Measurements from ENCODE around the gene FSTL4.

Gene FSTL4

GRCh38 chr5:133611357-133612248 is 738 bp downstream of the FSTL4 start:
- no peak for DNase-seq (ENCODE audit: extremely low spot score, insufficient read length, low read depth)
- no peak for FAIRE-seq

DNA sequence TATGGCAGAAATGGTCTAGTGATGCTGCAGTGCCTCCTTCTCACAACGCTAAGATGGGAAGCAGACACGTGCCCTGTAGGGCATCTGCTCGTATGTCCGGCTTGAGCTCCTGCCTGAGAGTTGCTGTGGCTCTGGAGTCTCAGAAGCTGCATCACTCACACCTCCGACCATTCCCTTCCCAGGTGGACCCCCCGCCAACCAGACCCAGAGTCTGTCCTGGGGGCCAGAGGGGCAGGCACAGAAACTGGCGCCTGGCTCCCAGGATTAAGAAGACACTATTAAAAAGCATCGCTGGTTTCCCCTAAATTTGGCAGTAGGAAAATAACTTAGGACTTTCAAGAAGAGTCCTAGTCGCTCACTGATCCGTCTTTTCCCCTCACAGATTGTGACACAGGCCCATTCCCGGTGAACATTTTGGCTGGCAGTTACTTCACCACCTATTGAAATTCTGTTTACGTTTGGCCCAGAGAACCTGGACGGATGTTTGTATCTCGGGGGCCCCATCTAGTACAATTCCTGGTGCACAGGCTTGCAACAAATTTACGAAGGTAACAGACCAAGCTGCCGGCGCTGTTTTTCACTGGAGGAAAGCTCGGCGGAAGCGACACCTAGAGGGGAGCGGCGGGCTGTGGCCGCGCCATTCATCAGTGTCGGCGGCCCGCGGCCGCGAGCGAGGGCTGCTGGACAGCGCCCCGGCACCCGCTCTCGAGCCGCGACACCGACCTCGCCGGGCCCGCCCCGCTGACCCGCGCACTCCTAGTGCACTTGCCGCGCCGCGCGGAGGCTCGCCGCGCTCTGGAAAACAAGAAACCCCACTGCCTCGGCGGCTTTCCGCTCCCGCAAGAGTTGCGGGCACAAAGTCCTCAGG is 1.6 kb downstream of the FSTL4 start:
- peak; percentile 45 for DNase-seq (ENCODE audit: extremely low spot score, insufficient read length, low read depth)

DNA sequence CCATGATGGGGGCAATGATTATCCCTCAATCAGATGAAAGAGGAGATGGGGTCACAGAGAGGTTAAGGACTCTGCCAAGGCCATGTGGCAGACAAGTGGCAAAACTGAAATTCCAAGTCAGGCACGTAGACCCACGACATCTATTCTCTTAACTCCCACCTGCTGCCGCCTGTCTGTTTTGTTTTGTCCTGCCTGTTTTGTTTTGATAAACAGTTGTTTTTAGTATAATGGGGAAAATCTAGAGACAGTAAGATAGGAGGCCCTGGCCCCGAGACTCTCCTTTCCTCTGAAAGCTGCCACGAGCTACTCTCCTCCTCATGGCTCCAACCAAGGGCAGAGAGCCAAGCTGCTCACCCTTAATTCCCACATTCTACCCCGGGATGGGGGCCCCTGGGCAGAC is 4.9 kb downstream of the FSTL4 start:
- FAIRE-seq (no peak), DNase-seq (ENCODE audit: extremely low spot score, insufficient read length, low read depth) (no peak)

More for the DNA sequence above, 1.6 kb downstream of the FSTL4 start:
- no peak for FAIRE-seq

GRCh38 chr5:133606835-133607234 is 5.5 kb downstream of the FSTL4 start:
- FAIRE-seq = no peak
- DNase-seq (ENCODE audit: extremely low spot score, insufficient read length, low read depth) = no peak

GRCh38 chr5:133605323-133605722 is 7.0 kb downstream of the FSTL4 start:
- FAIRE-seq (no peak), DNase-seq (ENCODE audit: extremely low spot score, insufficient read length, low read depth) (no peak)

- FAIRE-seq = no peak
- no peak for DNase-seq (ENCODE audit: extremely low spot score, insufficient read length, low read depth)
Observed at GRCh38 chr5:133603711-133604110, 8.6 kb downstream of the FSTL4 start.

DNA sequence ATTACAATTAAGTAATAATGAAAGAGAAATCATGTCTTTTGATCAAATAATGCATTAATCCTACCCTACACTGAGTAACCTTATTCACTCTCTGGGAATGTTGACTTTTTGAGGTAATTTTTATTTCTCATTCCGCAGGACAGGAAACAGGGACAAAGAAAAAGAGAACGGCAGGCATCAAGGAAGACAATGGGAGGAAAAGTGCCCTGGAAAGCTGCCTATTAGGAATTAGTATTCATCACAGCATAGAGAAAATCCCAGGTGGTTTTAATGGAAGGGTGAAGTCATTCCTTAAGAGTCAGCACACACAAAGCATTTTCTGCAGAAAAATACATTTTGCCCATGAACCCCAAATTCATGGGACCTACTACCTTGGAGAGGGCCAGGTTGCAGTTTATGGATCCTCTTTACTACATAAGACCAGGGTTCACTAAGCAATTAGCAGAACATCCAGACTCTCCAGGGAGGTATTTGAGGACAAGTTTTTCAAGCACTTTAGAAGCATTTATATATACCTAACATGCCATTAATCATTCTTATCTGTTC is 9.4 kb downstream of the FSTL4 start:
- DNase-seq (ENCODE audit: extremely low spot score, insufficient read length, low read depth) = no peak
- FAIRE-seq = no peak

DNA sequence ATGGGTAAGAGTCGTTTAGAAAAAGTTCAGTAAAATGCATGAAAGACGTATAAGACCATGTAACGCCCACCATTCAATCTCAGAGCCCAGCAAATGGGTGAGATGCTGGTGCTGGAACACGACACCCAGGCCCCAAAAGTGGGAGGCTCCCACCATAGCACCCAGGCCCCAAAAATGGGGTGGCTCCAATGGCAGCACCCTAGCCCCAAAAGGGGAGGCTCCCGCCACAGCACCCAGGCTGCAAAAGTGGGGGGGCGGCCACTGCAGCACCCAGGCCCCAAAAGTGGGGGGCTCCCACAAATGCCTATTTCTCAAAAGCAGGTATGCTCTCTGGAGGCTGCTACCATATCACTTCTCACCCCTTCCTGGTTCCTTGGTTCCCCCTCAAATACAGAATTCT is 12.7 kb downstream of the FSTL4 start:
- DNase-seq (ENCODE audit: extremely low spot score, insufficient read length, low read depth) = no peak
- FAIRE-seq = no peak

- FAIRE-seq = no peak
- no peak for DNase-seq (ENCODE audit: extremely low spot score, insufficient read length, low read depth)
Observed at GRCh38 chr5:133599044-133599443, 13.3 kb downstream of the FSTL4 start.

DNA sequence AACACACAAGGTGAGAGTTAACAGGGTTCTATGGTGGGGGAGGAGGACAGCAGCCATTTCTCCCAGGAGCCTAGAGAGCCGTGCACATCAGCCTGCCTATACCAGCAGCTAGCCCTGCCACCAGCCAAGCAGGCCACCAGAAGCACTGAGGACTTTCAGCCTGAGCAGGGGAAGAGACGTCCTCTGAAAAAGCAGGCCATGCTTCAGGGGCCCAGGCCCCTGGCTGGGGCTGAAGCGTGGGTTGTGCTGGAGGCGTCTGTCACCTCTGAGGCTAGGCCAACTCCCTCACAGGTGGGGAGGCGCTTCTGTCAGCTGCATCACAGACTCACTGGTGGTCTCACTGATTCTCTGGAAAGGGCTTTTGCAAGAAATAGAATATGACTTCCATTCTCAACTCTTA is 16.3 kb downstream of the FSTL4 start:
- FAIRE-seq = no peak
- DNase-seq (ENCODE audit: extremely low spot score, insufficient read length, low read depth) = no peak

DNA sequence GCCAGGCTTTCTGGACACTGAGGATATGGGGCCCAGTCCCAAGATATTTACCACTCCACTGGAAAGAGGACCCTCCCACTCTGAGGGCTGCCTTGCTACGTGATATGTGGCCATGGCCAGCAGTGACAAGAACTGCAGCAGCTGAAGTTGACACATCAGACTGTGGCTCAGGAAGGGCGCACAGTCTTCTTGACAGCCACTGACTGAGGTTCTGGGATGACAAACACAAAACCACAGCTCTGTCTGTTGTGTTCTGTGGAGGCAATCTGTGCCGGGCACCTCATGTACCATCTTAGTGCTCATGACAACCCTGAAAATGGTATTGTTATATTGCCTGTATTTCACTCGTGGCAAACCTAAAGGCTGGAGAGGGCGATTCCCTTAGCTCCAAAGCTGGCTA is 16.9 kb downstream of the FSTL4 start:
- FAIRE-seq (no peak), DNase-seq (ENCODE audit: extremely low spot score, insufficient read length, low read depth) (no peak)

DNA sequence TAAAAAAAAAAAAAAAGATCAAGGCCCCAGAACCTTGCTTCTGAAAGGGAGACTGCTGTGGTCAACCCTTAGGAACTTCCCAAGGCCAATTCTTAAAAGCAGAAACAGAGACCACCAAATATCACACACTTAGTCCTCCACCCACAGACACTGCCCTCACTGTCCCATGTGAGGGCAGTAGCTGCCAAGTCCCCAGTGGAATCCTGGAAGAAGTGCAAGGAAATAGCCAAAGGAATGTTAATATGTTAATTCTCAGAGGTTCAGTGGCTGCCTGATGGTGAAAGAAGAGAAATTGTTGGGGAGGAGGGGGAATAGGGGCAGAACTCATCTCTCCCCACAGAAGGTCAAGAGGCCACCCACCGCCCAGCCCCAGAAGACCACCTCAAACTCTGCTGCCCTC is 23.1 kb downstream of the FSTL4 start:
- no peak for FAIRE-seq
- no peak for DNase-seq (ENCODE audit: extremely low spot score, insufficient read length, low read depth)

DNA sequence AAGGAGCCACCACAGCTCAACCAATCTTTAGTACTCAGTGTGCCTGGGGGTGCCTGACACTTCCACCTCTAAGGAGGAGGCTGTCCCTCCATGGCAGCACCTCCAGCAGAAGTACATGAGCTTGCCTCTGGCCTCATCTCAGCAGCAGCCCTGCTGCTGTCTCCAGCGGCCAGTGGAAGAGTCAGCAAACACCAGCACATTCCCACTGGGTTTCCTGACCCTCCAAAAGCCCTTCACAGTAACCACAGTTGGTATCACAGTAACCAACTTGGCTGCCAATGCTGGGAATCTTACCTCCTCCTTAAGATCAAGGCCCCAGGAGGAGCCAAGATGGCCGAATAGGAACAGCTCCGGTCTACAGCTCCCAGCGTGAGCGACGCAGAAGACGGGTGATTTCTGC is 29.4 kb downstream of the FSTL4 start:
- DNase-seq (ENCODE audit: extremely low spot score, insufficient read length, low read depth) (no peak), FAIRE-seq (no peak)

GRCh38 chr5:133581918-133582317 is 30.4 kb downstream of the FSTL4 start:
- FAIRE-seq (no peak), DNase-seq (ENCODE audit: extremely low spot score, insufficient read length, low read depth) (no peak)

- FAIRE-seq (no peak), DNase-seq (ENCODE audit: extremely low spot score, insufficient read length, low read depth) (no peak)
Observed at GRCh38 chr5:133581348-133581747, 31.0 kb downstream of the FSTL4 start.

DNA sequence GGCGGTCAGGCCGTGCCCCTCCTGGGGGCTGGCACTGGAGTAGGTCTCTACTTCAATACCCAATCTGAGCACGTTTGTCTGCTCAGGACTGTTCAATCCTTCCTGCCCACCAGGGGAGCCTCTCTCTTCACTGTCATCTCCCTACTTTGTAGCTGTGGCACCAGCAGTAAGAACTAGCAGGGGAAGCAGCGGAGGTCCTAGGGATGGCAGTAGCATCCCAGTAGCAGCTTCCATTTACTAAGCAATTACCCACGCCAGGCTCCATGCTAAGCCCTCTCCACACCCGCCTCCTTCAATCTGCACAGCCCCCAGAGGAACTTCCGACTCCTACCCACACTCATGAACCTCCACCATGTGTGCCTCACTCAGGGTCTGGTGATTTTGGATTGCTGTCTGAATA is 31.7 kb downstream of the FSTL4 start:
- DNase-seq (ENCODE audit: extremely low spot score, insufficient read length, low read depth) (no peak), FAIRE-seq (no peak)

GRCh38 chr5:133579766-133580165 is 32.6 kb downstream of the FSTL4 start:
- FAIRE-seq = no peak
- no peak for DNase-seq (ENCODE audit: extremely low spot score, insufficient read length, low read depth)

GRCh38 chr5:133569347-133569746 is 43.0 kb downstream of the FSTL4 start:
- FAIRE-seq = no peak
- no peak for DNase-seq (ENCODE audit: extremely low spot score, insufficient read length, low read depth)

DNA sequence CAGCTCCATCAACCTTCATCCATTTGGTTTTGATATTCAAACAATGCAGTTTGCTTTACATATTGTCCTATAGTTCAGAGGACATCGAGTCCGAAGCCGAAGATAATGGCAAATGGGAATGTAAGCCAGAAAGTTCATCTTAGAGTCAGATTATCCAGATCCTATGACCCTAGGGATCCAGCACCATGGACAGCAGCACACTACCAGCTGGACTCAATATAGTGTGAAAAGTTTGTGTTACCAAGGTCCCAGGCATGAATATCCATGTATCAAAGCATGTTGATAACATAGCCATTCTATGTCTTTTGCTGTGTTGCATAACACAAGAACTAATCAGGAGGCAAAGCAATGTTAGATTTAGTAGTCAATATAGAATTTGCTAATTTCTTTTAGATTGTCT is 46.3 kb downstream of the FSTL4 start:
- DNase-seq (ENCODE audit: extremely low spot score, insufficient read length, low read depth) (no peak), FAIRE-seq (no peak)

DNA sequence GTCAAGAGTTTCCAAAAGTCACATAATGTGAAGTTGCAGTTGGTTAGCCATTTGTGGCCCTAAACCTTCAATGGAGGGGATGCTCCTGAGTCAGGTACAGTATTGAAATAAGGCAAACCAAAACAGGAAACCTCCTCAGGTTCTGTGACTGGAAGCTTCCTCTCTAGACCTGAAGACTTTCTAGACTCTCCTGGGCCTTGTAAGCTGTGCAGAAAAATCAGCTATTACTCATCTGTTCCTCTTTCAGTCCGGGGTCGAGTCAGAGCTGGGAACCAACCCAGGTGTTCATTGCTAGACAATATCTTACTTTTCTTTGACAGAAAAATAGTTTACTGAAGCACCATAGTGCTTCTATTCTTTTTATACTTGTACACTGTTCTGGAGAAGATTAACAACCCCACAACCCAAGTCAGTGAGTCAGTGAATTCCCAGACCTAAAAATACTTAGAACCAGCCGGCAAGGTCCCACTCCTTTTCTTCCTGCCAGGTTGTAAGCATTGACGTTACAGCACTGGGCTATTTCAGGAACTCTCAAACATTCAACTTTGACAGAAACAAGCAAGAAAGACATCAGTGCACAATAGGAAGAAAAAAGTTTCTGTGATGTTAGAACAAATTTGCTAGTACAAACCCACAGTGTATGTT is 47.3 kb downstream of the FSTL4 start:
- DNase-seq (ENCODE audit: extremely low spot score, insufficient read length, low read depth) = no peak
- no peak for FAIRE-seq

All from GM18507 (cell line).